HCT116 (cell line): ENCODE data around the gene KDM3B. TPM values are rescaled to one million over a fixed set of nuclear protein-coding genes. Genes with fewer than 3 reads are reported as not detected.

Source experiments
- ATAC-seq: fragments of 200-7000 bp; cut with Tn5 transposase; 2 replicates; pipeline ENCODE4 v1.9.1; 2020; ENCODE audit warnings: mild to moderate bottlenecking, moderate library complexity
- BruUV-seq: library from RNA; stranded (reverse); fragments of 400-500 nt; replicated peaks from 2 replicates; lab custom pipeline; 2021; lab: Mats Ljungman, UMichigan
- CTCF ChIA-PET: fragments of 300-600 bp; sonication (Branson Sonifier 250); formaldehyde crosslinking; loops from one replicate; lab custom pipeline; 2021; ENCODE audit warnings: antibody characterized with exemption; lab: Charles Lee
- POLR2A ChIA-PET: fragments of 300-600, 350-600 bp; sonication (Branson Sonifier 250); formaldehyde crosslinking; loops from one replicate; lab custom pipeline; 2021; ENCODE audit warnings: antibody characterized with exemption; lab: Charles Lee
- RAD21 ChIA-PET, 2 experiments: fragments of 300-600 bp; sonication (Branson Sonifier 250); formaldehyde crosslinking; loops; one replicate each; lab custom pipeline; 2023; ENCODE audit warnings: low total read pairs in 2 of 2; ENCODE audit not compliant: uncharacterized antibody in 2 of 2, unreplicated experiment in 2 of 2, low non-redundant PET in 1 of 2; lab: Charles Lee
- DNase-seq: peaks from one replicate; pipeline ENCODE4 v3.0.0-alpha.2; 2010; ENCODE audit warnings: low read depth, low spot score
- H2AFZ ChIP-seq: fragments of 200-600 bp; shearing (Covaris generic), sonication (generic); 2 replicates; pipeline ENCODE4 v1.6.1; 2017; ENCODE audit warnings: low read depth, mixed run types, mixed read lengths, antibody characterized with exemption, low read length; ENCODE audit not compliant: poor library complexity, severe bottlenecking
- H3K27ac ChIP-seq: 2 replicates; pipeline ENCODE4 v1.5.1; 2012; ENCODE audit warnings: low read depth, low read length
- H3K27me3 ChIP-seq: fragments of 200-600 bp; sonication (generic); 2 replicates; pipeline ENCODE4 v1.6.1; 2016; ENCODE audit warnings: mixed run types, low read length, mixed read lengths; ENCODE audit not compliant: insufficient read depth
- H3K36me3 ChIP-seq, 2 experiments: fragments of 200-500 bp in 1 of 2; fragments of 200-600 bp in 1 of 2; sonication (Bioruptor generic) in 1 of 2; sonication (generic) in 1 of 2; 2 replicates each; pipeline versions ENCODE4 v1.5.1 to v1.6.1; 2014 to 2016; ENCODE audit warnings: low read length in 2 of 2, inconsistent platforms in 1 of 2, mixed read lengths in 1 of 2, mixed run types in 1 of 2; ENCODE audit not compliant: insufficient read depth in 2 of 2, control insufficient read depth in 1 of 2
- H3K4me1 ChIP-seq, 2 experiments: fragments of 200-600 bp in 1 of 2; sonication (generic) in 1 of 2; 2 replicates each; pipeline versions ENCODE4 v1.5.1 to v1.6.1; 2012 to 2017; ENCODE audit warnings: low read length in 2 of 2, inconsistent platforms in 1 of 2, mild to moderate bottlenecking in 1 of 2, mixed read lengths in 1 of 2, mixed run types in 1 of 2, moderate library complexity in 1 of 2; ENCODE audit not compliant: insufficient read depth in 2 of 2, control insufficient read depth in 1 of 2
- H3K4me2 ChIP-seq: fragments of 200-600 bp; sonication (generic); 2 replicates; pipeline ENCODE4 v1.6.1; 2017; ENCODE audit warnings: mixed run types, low read length, mixed read lengths
- H3K4me3 ChIP-seq, 2 experiments: fragments of 200-600 bp in 1 of 2; sonication (generic) in 1 of 2; replicated peaks in 1 of 2; 2 replicates each; pipeline ENCODE4 v1.5.1; 2011 to 2016; ENCODE audit warnings: low read length in 2 of 2, control low read depth in 1 of 2, low read depth in 1 of 2, mild to moderate bottlenecking in 1 of 2, mixed read lengths in 1 of 2, mixed run types in 1 of 2
- H3K79me2 ChIP-seq: fragments of 200-600 bp; sonication (generic); 2 replicates; pipeline ENCODE4 v1.6.1; 2017; ENCODE audit warnings: mild to moderate bottlenecking, mixed run types, low read length, moderate library complexity, mixed read lengths; ENCODE audit not compliant: insufficient read depth
- H3K9ac ChIP-seq: fragments of 200-600 bp; sonication (generic); 2 replicates; pipeline ENCODE4 v1.6.1; 2016; ENCODE audit warnings: low read length, mixed read lengths
- H3K9me2 ChIP-seq: fragments of 200-600 bp; sonication (generic), shearing (Covaris generic); 2 replicates; pipeline ENCODE4 v1.6.1; 2017; ENCODE audit warnings: mixed run types, mild to moderate bottlenecking, moderate library complexity; ENCODE audit not compliant: insufficient read depth
- H3K9me3 ChIP-seq, 2 experiments: fragments of 200-500 bp in 1 of 2; fragments of 200-600 bp in 1 of 2; sonication (Bioruptor generic) in 1 of 2; sonication (generic) in 1 of 2; 2 replicates each; pipeline ENCODE4 v1.6.1; 2014 to 2017; ENCODE audit warnings: low read length in 2 of 2, mixed read lengths in 2 of 2, inconsistent platforms in 1 of 2, low read depth in 1 of 2, mild to moderate bottlenecking in 1 of 2, mixed run types in 1 of 2, moderate library complexity in 1 of 2; ENCODE audit not compliant: control insufficient read depth in 1 of 2, insufficient read depth in 1 of 2
- H4K20me1 ChIP-seq: fragments of 200-600 bp; sonication (generic), shearing (Covaris generic); 2 replicates; pipeline ENCODE4 v1.6.1; 2017; ENCODE audit warnings: mixed run types, mild to moderate bottlenecking, moderate library complexity; ENCODE audit not compliant: insufficient read depth
- CBX3 ChIP-seq: IDR thresholded peaks from 2 replicates; pipeline ENCODE4 v1.6.1; 2012; ENCODE audit warnings: low read depth
- CEBPB ChIP-seq: IDR thresholded peaks from 2 replicates; pipeline ENCODE4 v1.6.1; 2012; ENCODE audit warnings: low read depth
- EGR1 ChIP-seq: IDR thresholded peaks from 2 replicates; pipeline ENCODE4 v1.6.1; 2012; ENCODE audit warnings: low read depth
- ELF1 ChIP-seq: IDR thresholded peaks from 2 replicates; pipeline ENCODE4 v1.6.1; 2012; ENCODE audit warnings: low read depth, borderline replicate concordance
- EZH2phosphoT487 ChIP-seq: fragments of 200-600 bp; IDR thresholded peaks from 2 replicates; pipeline ENCODE4 v1.6.1; 2018; ENCODE audit warnings: antibody characterized with exemption, borderline replicate concordance
- JUND ChIP-seq: IDR thresholded peaks from 2 replicates; pipeline ENCODE4 v1.6.1; 2012
- POLR2AphosphoS5 ChIP-seq: IDR thresholded peaks from 2 replicates; pipeline ENCODE4 v1.6.1; 2011; ENCODE audit warnings: mild to moderate bottlenecking, low read depth, low read length, moderate library complexity
- RAD21 ChIP-seq: IDR thresholded peaks from 2 replicates; pipeline ENCODE4 v1.6.1; 2012; ENCODE audit warnings: low read depth, mild to moderate bottlenecking
- REST ChIP-seq: IDR thresholded peaks from 2 replicates; pipeline ENCODE4 v1.6.1; 2012; ENCODE audit warnings: low read depth
- SIN3A ChIP-seq: IDR thresholded peaks from 2 replicates; pipeline ENCODE4 v1.6.1; 2012; ENCODE audit warnings: low read depth
- SP1 ChIP-seq: IDR thresholded peaks from 2 replicates; pipeline ENCODE4 v1.6.1; 2012; ENCODE audit warnings: low read depth
- TCF7L2 ChIP-seq: IDR thresholded peaks from 2 replicates; pipeline ENCODE4 v1.7.0; 2011; ENCODE audit warnings: borderline replicate concordance, inconsistent platforms; ENCODE audit not compliant: insufficient read depth, insufficient read length; ENCODE audit errors: extremely low read depth
- YY1 ChIP-seq: IDR thresholded peaks from 2 replicates; pipeline ENCODE4 v1.6.1; 2011; ENCODE audit warnings: low read length, low read depth, moderate library complexity, mild to moderate bottlenecking; ENCODE audit not compliant: insufficient replicate concordance; ENCODE audit errors: extremely low read depth
- ZBTB33 ChIP-seq: IDR thresholded peaks from 2 replicates; pipeline ENCODE4 v1.6.1; 2011; ENCODE audit warnings: mild to moderate bottlenecking, low read length, moderate library complexity; ENCODE audit not compliant: insufficient replicate concordance; ENCODE audit errors: extremely low read depth
- ZFX ChIP-seq: fragments of 450-650 bp; IDR thresholded peaks from 2 replicates; pipeline ENCODE4 v1.6.1; 2017
- ZNF274 ChIP-seq: fragments of 200-500 bp; sonication (Bioruptor generic); IDR thresholded peaks from 2 replicates; pipeline ENCODE4 v1.6.1; 2014; ENCODE audit warnings: mild to moderate bottlenecking, low read depth, low read length, inconsistent platforms
- intact Hi-C: fragments of 100-400 bp; cut with micrococcal nuclease; formaldehyde crosslinking; loops from 2 replicates; pipeline ENCODE4 v1.10.0; 2022
- total RNA-seq: library from RNA; stranded (reverse); gene quantifications from one replicate; pipeline ENCODE4 v1.2.1, GENCODE V29; 2021; ENCODE audit not compliant: unreplicated experiment

Gene KDM3B
- total RNA-seq, 1 experiment from 2014 or later: 65.1 TPM

- POLR2A ChIA-PET: no interaction called here
- CTCF ChIA-PET: interaction anchor here (1.4 kb wide), 1 partner anchor 46 kb away, joined by 3 read pairs; no protein-coding TSS in a partner anchor
These were observed 105.2 kb downstream of the KDM3B start for GRCh38 chr5:138457531-138458275.

More at GRCh38 chr5:138457531-138458275, 105.2 kb downstream of the KDM3B start:
- no peak for DNase-seq
- no peaks in the 10 kb centered on the region for H3K79me2 ChIP-seq
- no peak overlapping the region for H3K27ac ChIP-seq
- intact Hi-C loops: loop anchor here (10.0 kb wide), 1 partner anchor 807 kb away; no protein-coding TSS in a partner anchor
- H3K27me3 ChIP-seq: no peaks in the 10 kb centered on the region
- no TSS peak for BruUV-seq
- H3K4me3 ChIP-seq: no peak overlapping the region
- RAD21 ChIA-PET: no interaction called here
- TF ChIP-seq JUND (no peak), TCF7L2 (no peak), ZBTB33 (no peak), ZNF274 (no peak), POLR2AphosphoS5 (no peak), CEBPB (no peak), REST (no peak), EGR1 (no peak), RAD21 (no peak), YY1 (no peak), CBX3 (no peak), ZFX (no peak), SIN3A (no peak), SP1 (no peak), ELF1 (no peak), EZH2phosphoT487 (no peak)
- TF ChIP-seq, all 23 proteins: peak for 0
- no peaks in the 10 kb centered on the region for H3K36me3 ChIP-seq
- H3K9me2 ChIP-seq: no peaks in the 10 kb centered on the region
- no peak overlapping the region for H2AFZ ChIP-seq
- no peak overlapping the region for H3K9ac ChIP-seq
- no peaks in the 10 kb centered on the region for H4K20me1 ChIP-seq
- peaks cover 0 to 10% of the 10 kb centered on the region in 2 experiments; a peak in 2 of 4 replicates for H3K4me1 ChIP-seq
- ATAC-seq: peak; percentile 28; the same call in 1 of the 2 replicates
- H3K9me3 ChIP-seq: no peaks in the 10 kb centered on the region
- no peak overlapping the region for H3K4me2 ChIP-seq
